T47D (cell line): ENCODE measurements around the gene TDRD5.

Experiments used
- DNase-seq, 2 experiments: peaks; one replicate each; pipeline versions ENCODE4 v3.0.0 to v3.0.0-alpha.2; 2011 to 2012; ENCODE audit warnings: low read depth in 1 of 2, low spot score in 1 of 2
- JUND ChIP-seq: IDR thresholded peaks from 2 replicates; pipeline ENCODE4 v1.6.1; 2012; ENCODE audit warnings: low read depth
- in situ Hi-C: cut with HindIII; loops from 2 replicates; pipeline ENCODE4 v1.10.0; 2016; ENCODE audit warnings: low sequenced_read_pairs, low pct_unique_long_range_greater_than_20kb

TDRD5 gene

GRCh38 chr1:179591592-179592580 is at the start of gene TDRD5:
TSS of gene TDRD5 (plus strand) at chr1:179591832. CDS start at chr1:179592616, 784 bp downstream.
- in situ Hi-C loops: no loop called here
- peak; percentile 93 to 95 for DNase-seq
- TF ChIP-seq JUND: no peak

- in situ Hi-C loops: no loop called here
- TF ChIP-seq JUND: no peak
- DNase-seq: no peak
These were observed 46.3 kb upstream of the TDRD5 start for GRCh38 chr1:179545321-179545720.

- no peak for TF ChIP-seq JUND
- in situ Hi-C loops: no loop called here
- peak in 1 of 2 experiments; percentile 26 for DNase-seq
These were observed 44.6 kb upstream of the TDRD5 start for GRCh38 chr1:179547021-179547535.

- no peak for TF ChIP-seq JUND
- in situ Hi-C loops: no loop called here
- peak in 1 of 2 experiments; percentile 42 for DNase-seq
These were observed 42.8 kb upstream of the TDRD5 start for GRCh38 chr1:179548666-179549367.

DNA sequence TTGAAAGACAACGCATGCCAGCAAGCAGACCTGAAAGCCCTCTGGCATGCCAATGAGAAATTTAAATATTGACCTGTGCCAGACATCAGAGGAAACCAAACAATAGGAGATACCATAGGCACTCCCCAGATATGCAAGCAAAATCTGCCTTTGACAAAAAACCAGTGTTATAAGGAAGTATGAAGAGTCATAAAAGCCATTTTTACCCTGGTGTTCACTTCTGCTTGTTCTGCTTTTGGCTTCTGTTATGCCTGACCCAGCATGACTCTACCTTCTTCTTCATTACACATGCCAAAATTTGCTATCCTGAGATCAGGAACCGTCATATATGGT is 42.3 kb upstream of the TDRD5 start:
- no peak for DNase-seq
- in situ Hi-C loops: no loop called here
- TF ChIP-seq JUND: no peak

DNA sequence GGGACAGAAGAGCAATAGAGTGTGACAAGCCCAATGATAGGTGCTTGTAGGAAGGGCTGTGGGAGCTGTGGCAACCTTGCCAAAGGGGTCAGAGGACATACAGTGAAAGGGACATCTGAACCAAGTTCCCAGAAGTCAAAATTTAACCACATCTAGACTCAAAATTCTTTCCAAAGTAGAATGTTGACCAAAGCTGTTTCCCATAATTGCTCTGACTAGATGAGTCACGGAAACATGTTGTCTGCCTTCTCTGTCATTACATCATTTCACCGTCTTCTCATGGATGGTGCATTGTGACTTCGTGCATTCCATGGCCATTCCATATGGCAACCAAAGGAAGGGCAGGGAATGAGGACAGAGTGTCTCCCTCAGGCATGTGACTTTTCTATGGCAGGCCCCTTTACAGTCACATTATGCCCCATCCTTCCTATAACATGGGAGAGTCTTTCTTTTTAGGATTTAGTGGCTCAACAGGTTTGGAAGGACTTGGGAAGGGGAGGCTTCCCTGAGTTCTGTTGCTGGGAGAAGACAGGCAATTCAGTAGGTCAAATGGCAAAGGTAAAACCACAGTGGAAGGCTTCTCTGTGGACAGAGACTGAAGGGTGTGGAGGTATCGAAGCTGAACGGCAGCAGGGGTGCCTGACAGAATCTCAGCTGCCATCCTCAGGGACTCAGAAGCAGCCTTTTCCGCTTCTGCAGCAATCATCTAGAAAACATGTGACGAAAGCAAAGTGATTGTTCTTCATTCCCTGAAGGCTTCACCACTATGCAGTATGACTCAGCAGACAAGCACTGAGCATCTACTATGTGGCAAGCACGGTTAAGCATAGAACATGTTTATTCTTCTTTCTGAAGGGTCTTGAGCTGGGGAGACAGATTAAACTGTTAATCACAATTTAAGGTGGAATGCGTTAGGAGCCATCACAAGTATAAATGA is 40.6 kb upstream of the TDRD5 start:
- in situ Hi-C loops: no loop called here
- TF ChIP-seq JUND: no peak
- peak in 1 of 2 experiments; percentile 23 for DNase-seq

GRCh38 chr1:179554427-179554826 is 37.2 kb upstream of the TDRD5 start:
- no peak for DNase-seq
- in situ Hi-C loops: no loop called here
- TF ChIP-seq JUND: no peak

- DNase-seq: no peak
- TF ChIP-seq JUND: no peak
- in situ Hi-C loops: no loop called here
These were observed 33.6 kb upstream of the TDRD5 start for GRCh38 chr1:179558078-179558477.

DNA sequence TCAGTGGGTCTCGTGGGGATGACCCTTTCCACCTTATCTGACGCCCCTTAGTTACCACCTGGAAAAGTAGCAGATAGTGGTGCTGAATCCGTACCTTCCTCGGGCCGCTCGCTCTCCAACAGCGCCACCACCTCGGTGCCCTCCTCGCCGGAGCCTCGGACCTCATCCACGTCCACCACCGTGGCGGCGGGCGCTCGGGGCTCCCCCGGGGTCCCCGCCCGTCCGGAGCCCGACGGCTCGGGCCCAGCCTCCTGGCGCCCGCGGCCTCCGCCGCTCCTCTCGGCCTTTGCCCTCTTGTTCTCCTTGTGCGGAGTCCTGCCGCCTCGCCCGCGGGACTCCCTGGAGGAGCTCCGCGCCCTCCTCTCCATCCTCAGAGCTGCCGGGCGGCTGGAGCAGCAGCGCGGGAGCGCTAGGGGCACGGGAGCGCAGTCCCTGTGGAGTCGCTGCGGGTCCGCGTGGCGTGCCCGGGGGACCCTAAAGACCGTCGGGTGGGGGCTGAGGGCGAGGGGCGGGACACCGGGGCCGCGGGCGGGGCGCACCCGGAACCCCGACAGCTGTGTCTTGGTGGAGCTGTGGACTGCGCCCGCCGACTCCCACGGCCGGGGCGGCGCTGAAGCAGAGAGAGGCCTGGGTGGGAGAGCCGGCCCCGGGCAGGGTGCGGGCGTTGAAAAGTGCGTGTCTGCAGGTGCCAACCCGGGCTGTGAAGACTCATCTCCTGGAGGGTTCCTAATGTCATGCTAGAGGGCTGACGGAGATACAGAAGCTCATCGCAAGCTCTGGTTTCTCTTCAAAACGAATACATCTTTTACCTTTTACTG is 15.9 kb upstream of the TDRD5 start, which contains the start of gene NPHS2:
TSS of gene NPHS2 (minus strand) at position 452 of the 818 bp plus-strand sequence. CDS start at position 368, 84 bp downstream.
- DNase-seq: no peak

GRCh38 chr1:179576509-179576908 is 15.1 kb upstream of the TDRD5 start:
- no peak for DNase-seq
- TF ChIP-seq JUND: no peak
- in situ Hi-C loops: no loop called here

More for the DNA sequence above, 15.9 kb upstream of the TDRD5 start, which contains the start of gene NPHS2:
- in situ Hi-C loops: no loop called here
- TF ChIP-seq JUND: no peak

GRCh38 chr1:179583771-179584320 is 7.8 kb upstream of the TDRD5 start:
- in situ Hi-C loops: no loop called here
- no peak for DNase-seq
- no peak for TF ChIP-seq JUND
